ENCODE measurements around the gene NEU1.

NEU1 gene

GRCh38 chr6:31896493-31896855 lies 33.9 kb upstream of the NEU1 start:
- no peak for DNase-seq (ENCODE audit: low read depth in 2 of 2)

- no peak for DNase-seq (ENCODE audit: low read depth in 2 of 2)
Observed at GRCh38 chr6:31892821-31893220, 30.2 kb upstream of the NEU1 start.

- DNase-seq (ENCODE audit: low read depth in 2 of 2): no peak
Observed at GRCh38 chr6:31889331-31889972, 26.8 kb upstream of the NEU1 start.

- no peak for DNase-seq (ENCODE audit: low read depth in 2 of 2)
Observed at GRCh38 chr6:31888276-31889258, 25.9 kb upstream of the NEU1 start.

- DNase-seq (ENCODE audit: low read depth in 2 of 2): no peak
Observed at GRCh38 chr6:31887173-31888007, 24.8 kb upstream of the NEU1 start.

GRCh38 chr6:31886541-31886991 lies 23.9 kb upstream of the NEU1 start:
- DNase-seq (ENCODE audit: low read depth in 2 of 2): no peak

GRCh38 chr6:31884528-31885035 lies 22.0 kb upstream of the NEU1 start:
- DNase-seq (ENCODE audit: low read depth in 2 of 2): no peak

- no peak for DNase-seq (ENCODE audit: low read depth in 2 of 2)
Observed at GRCh38 chr6:31883676-31884075, 21.1 kb upstream of the NEU1 start.

- no peak for DNase-seq (ENCODE audit: low read depth in 2 of 2)
Observed at GRCh38 chr6:31882344-31882743, 19.7 kb upstream of the NEU1 start.

GRCh38 chr6:31881136-31881859 lies 18.7 kb upstream of the NEU1 start:
- DNase-seq (ENCODE audit: low read depth in 2 of 2): no peak

GRCh38 chr6:31880616-31881015 lies 18.0 kb upstream of the NEU1 start:
- DNase-seq (ENCODE audit: low read depth in 2 of 2): no peak

GRCh38 chr6:31879901-31880300 lies 17.3 kb upstream of the NEU1 start:
- no peak for DNase-seq (ENCODE audit: low read depth in 2 of 2)

- DNase-seq (ENCODE audit: low read depth in 2 of 2): no peak
Observed at GRCh38 chr6:31879143-31879542, 16.5 kb upstream of the NEU1 start.

GRCh38 chr6:31878726-31879125 lies 16.1 kb upstream of the NEU1 start, which contains the start of gene SLC44A4:
TSS of gene SLC44A4 (minus strand) at chr6:31878997. CDS start at chr6:31878980, 17 bp downstream.
- no peak for DNase-seq (ENCODE audit: low read depth in 2 of 2)

- no peak for DNase-seq (ENCODE audit: low read depth in 2 of 2)
Observed at GRCh38 chr6:31878222-31878621, 15.6 kb upstream of the NEU1 start.

- no peak for DNase-seq (ENCODE audit: low read depth in 2 of 2)
Observed at GRCh38 chr6:31877651-31878161, 15.1 kb upstream of the NEU1 start.

GRCh38 chr6:31877125-31877650 lies 14.6 kb upstream of the NEU1 start:
- no peak for DNase-seq (ENCODE audit: low read depth in 2 of 2)

- DNase-seq (ENCODE audit: low read depth in 2 of 2): no peak
Observed at GRCh38 chr6:31876357-31876756, 13.7 kb upstream of the NEU1 start.

GRCh38 chr6:31875877-31876276 lies 13.3 kb upstream of the NEU1 start:
- DNase-seq (ENCODE audit: low read depth in 2 of 2): no peak

GRCh38 chr6:31874836-31875572 lies 12.4 kb upstream of the NEU1 start:
- DNase-seq (ENCODE audit: low read depth in 2 of 2): no peak
